Panc1 (cell line): Measurements from ENCODE around the gene DNM1L.

Experiments
- CTCF ChIP-seq: fragments of 450-650 bp; IDR thresholded peaks from 2 replicates; pipeline ENCODE4 v1.5.1; 2017; ENCODE audit warnings: mild to moderate bottlenecking
- POLR2AphosphoS5 ChIP-seq: IDR thresholded peaks from 2 replicates; pipeline ENCODE4 v1.6.1; 2012; ENCODE audit warnings: mild to moderate bottlenecking, low read depth, low read length, moderate library complexity
- REST ChIP-seq, 2 experiments: IDR thresholded peaks; 2 replicates each; pipeline ENCODE4 v1.6.1; 2011 to 2012; ENCODE audit warnings: low read depth in 2 of 2, control low read depth in 1 of 2, low read length in 1 of 2, mild to moderate bottlenecking in 1 of 2, moderate library complexity in 1 of 2; ENCODE audit not compliant: insufficient read depth in 1 of 2
- SIN3A ChIP-seq: IDR thresholded peaks from 2 replicates; pipeline ENCODE4 v1.6.1; 2012; ENCODE audit warnings: low read depth, mild to moderate bottlenecking, low read length, moderate library complexity, borderline replicate concordance; ENCODE audit not compliant: insufficient read depth
- TCF7L2 ChIP-seq: IDR thresholded peaks from 2 replicates; pipeline ENCODE4 v1.6.1; 2011; ENCODE audit warnings: mild to moderate bottlenecking, low read depth, low read length, inconsistent platforms

GRCh38 chr12:32666018-32666417 lies 13.1 kb upstream of the DNM1L start:
- no peak for TF ChIP-seq CTCF
- no peak for TF ChIP-seq REST (IDR thresholded peaks at IDR 0.05; ENCODE audit: insufficient read depth in 1 of 2, low read depth in 2 of 2, low read length in 1 of 2)
- TF ChIP-seq POLR2AphosphoS5, result no peak
- no peak for TF ChIP-seq SIN3A
- no peak for TF ChIP-seq TCF7L2
